ENCODE results near the gene NWD2. TPM values are rescaled to one million over a fixed set of nuclear protein-coding genes. Genes with fewer than 3 reads are reported as not detected.

NWD2 gene
- total RNA-seq, 1 donor from 2014 or later, result not detected

- no peak overlapping the region for H3K27ac ChIP-seq (replicated peaks)
- H3K4me1 ChIP-seq, result no peaks in the 10 kb centered on the region
- TF ChIP-seq, protein P1, sequence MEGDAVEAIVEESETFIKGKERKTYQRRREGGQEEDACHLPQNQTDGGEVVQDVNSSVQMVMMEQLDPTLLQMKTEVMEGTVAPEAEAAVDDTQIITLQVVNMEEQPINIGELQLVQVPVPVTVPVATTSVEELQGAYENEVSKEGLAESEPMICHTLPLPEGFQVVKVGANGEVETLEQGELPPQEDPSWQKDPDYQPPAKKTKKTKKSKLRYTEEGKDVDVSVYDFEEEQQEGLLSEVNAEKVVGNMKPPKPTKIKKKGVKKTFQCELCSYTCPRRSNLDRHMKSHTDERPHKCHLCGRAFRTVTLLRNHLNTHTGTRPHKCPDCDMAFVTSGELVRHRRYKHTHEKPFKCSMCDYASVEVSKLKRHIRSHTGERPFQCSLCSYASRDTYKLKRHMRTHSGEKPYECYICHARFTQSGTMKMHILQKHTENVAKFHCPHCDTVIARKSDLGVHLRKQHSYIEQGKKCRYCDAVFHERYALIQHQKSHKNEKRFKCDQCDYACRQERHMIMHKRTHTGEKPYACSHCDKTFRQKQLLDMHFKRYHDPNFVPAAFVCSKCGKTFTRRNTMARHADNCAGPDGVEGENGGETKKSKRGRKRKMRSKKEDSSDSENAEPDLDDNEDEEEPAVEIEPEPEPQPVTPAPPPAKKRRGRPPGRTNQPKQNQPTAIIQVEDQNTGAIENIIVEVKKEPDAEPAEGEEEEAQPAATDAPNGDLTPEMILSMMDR (IDR thresholded peaks at IDR 0.05; ENCODE audit: borderline replicate concordance), result no peak
- no peaks in the 10 kb centered on the region for H3K9me3 ChIP-seq (replicated peaks)
- DNase-seq, result no peak
- intact Hi-C loops (cut with micrococcal nuclease), result no loop called here
- H3K27me3 ChIP-seq (ENCODE audit: low read depth), result peaks cover 90% of the 10 kb centered on the region
- no peak overlapping the region for H3K4me3 ChIP-seq
- H3K36me3 ChIP-seq, result no peaks in the 10 kb centered on the region
Measured at GRCh38 chr4:37447886-37448285, 203.3 kb downstream of the NWD2 start.

- Histone ChIP-seq H3K9me3 (replicated peaks) (no peaks in the 10 kb centered on the region), H3K27ac (replicated peaks) (no peak overlapping the region), H3K4me3 (no peak overlapping the region), H3K4me1 (peaks cover 14% of the 10 kb centered on the region), H3K36me3 (no peaks in the 10 kb centered on the region), H3K27me3 (ENCODE audit: low read depth) (peaks cover 97% of the 10 kb centered on the region)
- no peak for DNase-seq
- TF ChIP-seq, protein P1 (IDR thresholded peaks at IDR 0.05; ENCODE audit: borderline replicate concordance), result no peak
- intact Hi-C loops (cut with micrococcal nuclease), result no loop called here
Measured at GRCh38 chr4:37450309-37450708, 205.8 kb downstream of the NWD2 start.

- Histone ChIP-seq H3K4me3 (no peak overlapping the region), H3K4me1 (peaks cover 14% of the 10 kb centered on the region), H3K36me3 (no peaks in the 10 kb centered on the region), H3K27me3 (ENCODE audit: low read depth) (peaks cover 97% of the 10 kb centered on the region), H3K27ac (replicated peaks) (no peak overlapping the region), H3K9me3 (replicated peaks) (no peaks in the 10 kb centered on the region)
- intact Hi-C loops (cut with micrococcal nuclease), result no loop called here
- no peak for DNase-seq
- TF ChIP-seq, protein P1 (IDR thresholded peaks at IDR 0.05; ENCODE audit: borderline replicate concordance), result no peak
Measured at GRCh38 chr4:37450911-37451310, 206.4 kb downstream of the NWD2 start.

GRCh38 chr4:37451656-37452055, 207.1 kb downstream of the NWD2 start:
- intact Hi-C loops (cut with micrococcal nuclease), result no loop called here

DNA sequence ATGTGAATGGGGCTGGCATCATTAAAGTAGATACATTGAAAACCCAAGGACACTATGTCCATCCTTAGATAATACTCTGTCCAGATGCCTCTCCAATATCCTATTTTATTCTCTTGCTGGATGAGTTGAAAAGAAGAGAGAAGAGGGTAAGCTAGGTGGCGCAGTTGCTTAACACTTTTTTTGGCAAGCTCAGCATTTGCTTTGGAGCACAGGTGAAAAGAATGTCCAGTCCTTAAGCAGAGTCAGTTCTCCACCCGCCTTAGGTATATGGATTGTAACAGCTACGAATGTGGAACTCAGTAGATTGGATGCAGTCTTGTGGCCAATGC, 208.4 kb downstream of the NWD2 start:
- TF ChIP-seq, protein P1 (IDR thresholded peaks at IDR 0.05; ENCODE audit: borderline replicate concordance), result peak; percentile 60
- H3K4me3 ChIP-seq, result peak overlapping the region; percentile 69
- H3K27ac ChIP-seq (replicated peaks), result no peak overlapping the region
- intact Hi-C loops (cut with micrococcal nuclease), result no loop called here
- no peak for DNase-seq
- peaks cover 14% of the 10 kb centered on the region for H3K4me1 ChIP-seq
- H3K27me3 ChIP-seq (ENCODE audit: low read depth), result peaks cover 89% of the 10 kb centered on the region
- H3K9me3 ChIP-seq (replicated peaks), result no peaks in the 10 kb centered on the region
- no peaks in the 10 kb centered on the region for H3K36me3 ChIP-seq

More at GRCh38 chr4:37451656-37452055, 207.1 kb downstream of the NWD2 start:
- Histone ChIP-seq H3K27me3 (ENCODE audit: low read depth) (peaks cover 98% of the 10 kb centered on the region), H3K4me3 (no peak overlapping the region), H3K4me1 (peaks cover 14% of the 10 kb centered on the region), H3K36me3 (no peaks in the 10 kb centered on the region), H3K9me3 (replicated peaks) (no peaks in the 10 kb centered on the region), H3K27ac (replicated peaks) (no peak overlapping the region)
- no peak for DNase-seq
- TF ChIP-seq, protein P1 (IDR thresholded peaks at IDR 0.05; ENCODE audit: borderline replicate concordance), result no peak

All from left ventricle myocardium inferior (tissue), 1 donor.